K562 (cell line): ENCODE measurements around the gene KRTAP8-1.

ENCODE experiments used
- BMI1 ChIP-seq: fragments of 150-350 bp; IDR thresholded peaks from 2 replicates; pipeline ENCODE4 v1.6.1; 2014; ENCODE audit warnings: low read length
- MAX ChIP-seq: sonication (generic); formaldehyde crosslinking; IDR thresholded peaks from 2 replicates; pipeline ENCODE4 v1.9.0; 2022; ENCODE audit warnings: mild to moderate bottlenecking, missing genetic modification reagents
- NFIC ChIP-seq: fragments of 450-650 bp; IDR thresholded peaks from 2 replicates; pipeline ENCODE4 v1.6.1; 2017; ENCODE audit warnings: mild to moderate bottlenecking, inconsistent platforms
- NRF1 ChIP-seq, 2 experiments: fragments of 450-650 bp; IDR thresholded peaks in 1 of 2; conservative IDR thresholded peaks in 1 of 2; 2 replicates each; pipeline ENCODE4 v1.6.1; 2014; ENCODE audit warnings: mild to moderate bottlenecking in 2 of 2
- PHF21A ChIP-seq: fragments of 450-650 bp; IDR thresholded peaks from 2 replicates; pipeline ENCODE4 v1.6.1; 2017; ENCODE audit warnings: low read depth, borderline replicate concordance
- POLR2A ChIP-seq: fragments of 450-650 bp; conservative IDR thresholded peaks from 2 replicates; pipeline ENCODE4 v1.6.1; 2016
- POLR2AphosphoS5 ChIP-seq: IDR thresholded peaks from 2 replicates; pipeline ENCODE4 v1.6.1; 2011; ENCODE audit warnings: mild to moderate bottlenecking, low read depth, low read length, moderate library complexity; ENCODE audit not compliant: control insufficient read depth, insufficient read depth
- TCF7 ChIP-seq: sonication (generic); IDR thresholded peaks from 2 replicates; pipeline ENCODE4 v1.6.1; 2016; ENCODE audit warnings: antibody characterized with exemption, borderline replicate concordance
- TF ChIP-seq, protein P1 (sequence below), 2 experiments: fragments of 450-650 bp in 1 of 2; sonication (generic) in 1 of 2; formaldehyde crosslinking in 1 of 2; IDR thresholded peaks in 1 of 2; conservative IDR thresholded peaks in 1 of 2; 2 replicates each; pipeline versions ENCODE4 v1.6.1 to v1.8.1; 2016 to 2023; ENCODE audit warnings: mild to moderate bottlenecking in 2 of 2, moderate library complexity in 2 of 2, inconsistent platforms in 1 of 2, missing genetic modification reagents in 1 of 2
- TF ChIP-seq, protein P2 (sequence below), 3 experiments: IDR thresholded peaks in 2 of 3; conservative IDR thresholded peaks in 1 of 3; 2 replicates each; pipeline ENCODE4 v1.5.1; 2011 to 2012; ENCODE audit warnings: low read length in 3 of 3, mild to moderate bottlenecking in 3 of 3, control low read depth in 2 of 3, improper control_type of control experiment in 1 of 3, inconsistent platforms in 1 of 3, low read depth in 1 of 3, mixed read lengths in 1 of 3, moderate library complexity in 1 of 3; ENCODE audit not compliant: insufficient read depth in 2 of 3
- TF ChIP-seq, protein P3 (sequence below): fragments of 250-450 bp; sonication (Bioruptor Pico); IDR thresholded peaks from 2 replicates; pipeline ENCODE4 v1.5.1; 2021; ENCODE audit warnings: mild to moderate bottlenecking

DNA sequence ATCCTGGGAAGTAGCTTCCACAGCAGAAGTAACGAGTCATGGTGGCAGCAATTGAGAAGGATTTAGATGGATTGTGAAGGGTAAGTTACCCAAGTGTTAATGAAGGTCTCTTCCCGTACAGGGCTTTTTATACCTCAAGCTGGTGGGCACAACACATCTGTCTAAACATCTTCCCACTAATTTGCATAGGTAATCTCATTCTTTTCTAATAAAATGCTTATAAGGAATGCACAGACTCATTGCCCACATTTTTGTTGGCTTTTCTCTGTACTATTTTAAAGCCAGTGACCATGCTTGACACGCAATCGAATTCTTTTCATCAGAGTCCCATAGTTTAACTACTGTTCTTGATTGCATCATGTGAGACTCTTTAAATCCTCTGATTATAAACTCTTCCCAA lies 16.6 kb upstream of the KRTAP8-1 start, which contains the start of gene KRTAP7-1:
- TF ChIP-seq, protein P1, sequence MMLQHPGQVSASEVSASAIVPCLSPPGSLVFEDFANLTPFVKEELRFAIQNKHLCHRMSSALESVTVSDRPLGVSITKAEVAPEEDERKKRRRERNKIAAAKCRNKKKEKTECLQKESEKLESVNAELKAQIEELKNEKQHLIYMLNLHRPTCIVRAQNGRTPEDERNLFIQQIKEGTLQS (IDR thresholded peaks at IDR 0.05) = no peak
- TF ChIP-seq, protein P1 (CRISPR knock-in tag; conservative IDR thresholded peaks at IDR 0.05) = no peak
- no peak for TF ChIP-seq PHF21A
- no peak for TF ChIP-seq POLR2A
- no peak for TF ChIP-seq POLR2AphosphoS5
- TF ChIP-seq, protein P2, sequence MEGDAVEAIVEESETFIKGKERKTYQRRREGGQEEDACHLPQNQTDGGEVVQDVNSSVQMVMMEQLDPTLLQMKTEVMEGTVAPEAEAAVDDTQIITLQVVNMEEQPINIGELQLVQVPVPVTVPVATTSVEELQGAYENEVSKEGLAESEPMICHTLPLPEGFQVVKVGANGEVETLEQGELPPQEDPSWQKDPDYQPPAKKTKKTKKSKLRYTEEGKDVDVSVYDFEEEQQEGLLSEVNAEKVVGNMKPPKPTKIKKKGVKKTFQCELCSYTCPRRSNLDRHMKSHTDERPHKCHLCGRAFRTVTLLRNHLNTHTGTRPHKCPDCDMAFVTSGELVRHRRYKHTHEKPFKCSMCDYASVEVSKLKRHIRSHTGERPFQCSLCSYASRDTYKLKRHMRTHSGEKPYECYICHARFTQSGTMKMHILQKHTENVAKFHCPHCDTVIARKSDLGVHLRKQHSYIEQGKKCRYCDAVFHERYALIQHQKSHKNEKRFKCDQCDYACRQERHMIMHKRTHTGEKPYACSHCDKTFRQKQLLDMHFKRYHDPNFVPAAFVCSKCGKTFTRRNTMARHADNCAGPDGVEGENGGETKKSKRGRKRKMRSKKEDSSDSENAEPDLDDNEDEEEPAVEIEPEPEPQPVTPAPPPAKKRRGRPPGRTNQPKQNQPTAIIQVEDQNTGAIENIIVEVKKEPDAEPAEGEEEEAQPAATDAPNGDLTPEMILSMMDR (IDR thresholded peaks at IDR 0.05 in 2 of 3, conservative IDR thresholded peaks at IDR 0.05 in 1 of 3; ENCODE audit: insufficient read depth in 2 of 3, low read depth in 1 of 3, low read length in 3 of 3) = no peak
- no peak for TF ChIP-seq MAX (CRISPR knock-in tag)
- no peak for TF ChIP-seq TCF7
- TF ChIP-seq, protein P3, sequence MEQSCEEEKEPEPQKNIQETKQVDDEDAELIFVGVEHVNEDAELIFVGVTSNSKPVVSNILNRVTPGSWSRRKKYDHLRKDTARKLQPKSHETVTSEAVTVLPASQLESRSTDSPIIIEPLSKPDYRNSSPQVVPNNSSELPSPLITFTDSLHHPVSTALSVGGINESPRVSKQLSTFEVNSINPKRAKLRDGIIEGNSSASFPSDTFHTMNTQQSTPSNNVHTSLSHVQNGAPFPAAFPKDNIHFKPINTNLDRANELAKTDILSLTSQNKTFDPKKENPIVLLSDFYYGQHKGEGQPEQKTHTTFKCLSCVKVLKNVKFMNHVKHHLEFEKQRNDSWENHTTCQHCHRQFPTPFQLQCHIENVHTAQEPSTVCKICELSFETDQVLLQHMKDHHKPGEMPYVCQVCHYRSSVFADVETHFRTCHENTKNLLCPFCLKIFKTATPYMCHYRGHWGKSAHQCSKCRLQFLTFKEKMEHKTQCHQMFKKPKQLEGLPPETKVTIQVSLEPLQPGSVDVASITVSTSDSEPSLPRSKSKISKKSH (CRISPR knock-in tag) = no peak
- no peak for TF ChIP-seq NRF1 (conservative IDR thresholded peaks at IDR 0.05 in 1 of 2, IDR thresholded peaks at IDR 0.05 in 1 of 2)
- TF ChIP-seq NFIC = no peak
- no peak for TF ChIP-seq BMI1
